GM18502 (cell line): ENCODE results near the gene UBE3B.
"Not testable (repeated sequence)": the region's sequence is repeated elsewhere in the genome, so short reads cannot be mapped to it uniquely, and the experiment has no call there.

Experiments used
- ATAC-seq: cut with Tn5 transposase; IDR thresholded peaks from one replicate; pipeline ENCODE4 v1.9.1; 2021; ENCODE audit warnings: mild to moderate bottlenecking; ENCODE audit not compliant: unreplicated experiment, poor library complexity

UBE3B gene

GRCh38 chr12:109477185-109477962, at the start of gene UBE3B, which contains the start of gene KCTD10:
Gene UBE3B (plus strand): TSS chr12:109477634. CDS start chr12:109483552, 5,918 bp downstream.
Gene KCTD10 (minus strand): TSS chr12:109477300. CDS start chr12:109477262, 38 bp downstream.
- peak; percentile 91 for ATAC-seq

GRCh38 chr12:109428037-109428629, 49.3 kb upstream of the UBE3B start:
- peak; percentile 68 for ATAC-seq

- ATAC-seq, result not testable (repeated sequence)
These were observed 48.6 kb upstream of the UBE3B start for GRCh38 chr12:109428804-109429203.

GRCh38 chr12:109430244-109430643, 47.2 kb upstream of the UBE3B start:
- ATAC-seq, result no peak

GRCh38 chr12:109432431-109432830, 45.0 kb upstream of the UBE3B start:
- no peak for ATAC-seq

- no peak for ATAC-seq
These were observed 44.6 kb upstream of the UBE3B start for GRCh38 chr12:109432842-109433304.

GRCh38 chr12:109433618-109434017, 43.8 kb upstream of the UBE3B start:
- no peak for ATAC-seq

GRCh38 chr12:109434582-109434981, 42.9 kb upstream of the UBE3B start:
- ATAC-seq, result no peak

- ATAC-seq, result no peak
These were observed 41.8 kb upstream of the UBE3B start for GRCh38 chr12:109435428-109436187.

- ATAC-seq, result no peak
These were observed 41.3 kb upstream of the UBE3B start for GRCh38 chr12:109436188-109436560.

GRCh38 chr12:109439181-109439580, 38.3 kb upstream of the UBE3B start:
- ATAC-seq, result no peak

GRCh38 chr12:109439951-109440350, 37.5 kb upstream of the UBE3B start:
- not testable (repeated sequence) for ATAC-seq

GRCh38 chr12:109440851-109441490, 36.5 kb upstream of the UBE3B start:
- no peak for ATAC-seq

- ATAC-seq, result no peak
These were observed 33.6 kb upstream of the UBE3B start for GRCh38 chr12:109443794-109444193.

- ATAC-seq, result no peak
These were observed 33.2 kb upstream of the UBE3B start for GRCh38 chr12:109444259-109444658.

GRCh38 chr12:109445191-109445609, 32.2 kb upstream of the UBE3B start:
- no peak for ATAC-seq

- ATAC-seq, result no peak
These were observed 30.6 kb upstream of the UBE3B start for GRCh38 chr12:109446869-109447268.

- no peak for ATAC-seq
These were observed 30.0 kb upstream of the UBE3B start for GRCh38 chr12:109447482-109447881.

GRCh38 chr12:109448272-109448671, 29.2 kb upstream of the UBE3B start:
- no peak for ATAC-seq

GRCh38 chr12:109448707-109449390, 28.6 kb upstream of the UBE3B start:
- ATAC-seq, result no peak
